ENCODE results near the gene BTD. TPM values are rescaled to one million over a fixed set of nuclear protein-coding genes. Genes with fewer than 3 reads are reported as not detected.
A peak's percentile ranks its signal among the peaks of the same experiment; 100 is the strongest.

BTD gene
- total RNA-seq, 1 experiment from 2014 or later: 21.9 TPM

- H3K9me3 ChIP-seq (replicated peaks): peaks cover 6% of the 10 kb centered on the region; the same call in 1 of the 2 replicates
These were observed 51.8 kb downstream of the BTD start for GRCh38 chr3:15653321-15653720.

GRCh38 chr3:15654127-15654526, 52.6 kb downstream of the BTD start:
- peaks cover 8% of the 10 kb centered on the region for H3K4me1 ChIP-seq (replicated peaks)
- H3K27ac ChIP-seq: no peak overlapping the region

More at GRCh38 chr3:15653321-15653720, 51.8 kb downstream of the BTD start:
- Histone ChIP-seq H3K27ac (no peak overlapping the region), H3K36me3 (no peaks in the 10 kb centered on the region), H3K4me1 (replicated peaks) (peaks cover 16% of the 10 kb centered on the region), H3K4me3 (no peak overlapping the region), H3K27me3 (replicated peaks) (no peaks in the 10 kb centered on the region)
- no peak for DNase-seq (ENCODE audit: low read depth in 1 of 2, low spot score in 2 of 2)

GRCh38 chr3:15654891-15655290, 53.3 kb downstream of the BTD start:
- no peaks in the 10 kb centered on the region for H3K36me3 ChIP-seq

More at GRCh38 chr3:15654127-15654526, 52.6 kb downstream of the BTD start:
- Histone ChIP-seq H3K36me3 (no peaks in the 10 kb centered on the region), H3K4me3 (no peak overlapping the region), H3K9me3 (replicated peaks) (peaks cover 6% of the 10 kb centered on the region; the same call in 1 of the 2 replicates), H3K27me3 (replicated peaks) (no peaks in the 10 kb centered on the region)
- DNase-seq (ENCODE audit: low read depth in 1 of 2, low spot score in 2 of 2): no peak

GRCh38 chr3:15656342-15656741, 54.8 kb downstream of the BTD start:
- Histone ChIP-seq H3K27ac (no peak overlapping the region), H3K4me1 (replicated peaks) (peaks cover 7% of the 10 kb centered on the region; the same call in 1 of the 2 replicates), H3K27me3 (replicated peaks) (no peaks in the 10 kb centered on the region), H3K9me3 (replicated peaks) (peaks cover 6% of the 10 kb centered on the region; the same call in 1 of the 2 replicates), H3K4me3 (no peak overlapping the region), H3K36me3 (no peaks in the 10 kb centered on the region)
- DNase-seq (ENCODE audit: low read depth in 1 of 2, low spot score in 2 of 2): no peak

More at GRCh38 chr3:15654891-15655290, 53.3 kb downstream of the BTD start:
- H3K27me3 ChIP-seq (replicated peaks): no peaks in the 10 kb centered on the region
- H3K4me3 ChIP-seq: no peak overlapping the region
- H3K9me3 ChIP-seq (replicated peaks): peaks cover 6% of the 10 kb centered on the region; the same call in 1 of the 2 replicates
- H3K27ac ChIP-seq: 0 out of 2 replicates have a peak overlapping the region, but pooled peaks have one; percentile 11
- H3K4me1 ChIP-seq (replicated peaks): peaks cover 7% of the 10 kb centered on the region; the same call in 1 of the 2 replicates
- peak in 1 of 2 experiments; percentile 32 for DNase-seq (ENCODE audit: low read depth in 1 of 2, low spot score in 2 of 2)

GRCh38 chr3:15657016-15657415, 55.5 kb downstream of the BTD start:
- Histone ChIP-seq H3K4me1 (replicated peaks) (peaks cover 7% of the 10 kb centered on the region; the same call in 1 of the 2 replicates), H3K9me3 (replicated peaks) (peaks cover 6% of the 10 kb centered on the region; the same call in 1 of the 2 replicates), H3K36me3 (no peaks in the 10 kb centered on the region), H3K27me3 (replicated peaks) (no peaks in the 10 kb centered on the region), H3K4me3 (no peak overlapping the region), H3K27ac (no peak overlapping the region)
- DNase-seq (ENCODE audit: low read depth in 1 of 2, low spot score in 2 of 2): no peak

- H3K4me1 ChIP-seq (replicated peaks): 0 out of 2 replicates have a peak, but pooled peaks cover 4% of the 10 kb centered on the region
- H3K36me3 ChIP-seq: no peaks in the 10 kb centered on the region
- no peaks in the 10 kb centered on the region for H3K27me3 ChIP-seq (replicated peaks)
- H3K9me3 ChIP-seq (replicated peaks): peaks cover 6% of the 10 kb centered on the region; the same call in 1 of the 2 replicates
- no peak overlapping the region for H3K4me3 ChIP-seq
- DNase-seq (ENCODE audit: low read depth in 1 of 2, low spot score in 2 of 2): no peak
- no peak overlapping the region for H3K27ac ChIP-seq
These were observed 57.9 kb downstream of the BTD start for GRCh38 chr3:15659254-15659975.

- H3K27ac ChIP-seq: no peak overlapping the region
- no peaks in the 10 kb centered on the region for H3K4me1 ChIP-seq (replicated peaks)
- H3K9me3 ChIP-seq (replicated peaks): peaks cover 6% of the 10 kb centered on the region; the same call in 1 of the 2 replicates
- no peaks in the 10 kb centered on the region for H3K36me3 ChIP-seq
- DNase-seq (ENCODE audit: low read depth in 1 of 2, low spot score in 2 of 2): no peak
- no peaks in the 10 kb centered on the region for H3K27me3 ChIP-seq (replicated peaks)
- H3K4me3 ChIP-seq: no peak overlapping the region
These were observed 58.8 kb downstream of the BTD start for GRCh38 chr3:15660055-15660935.

- no peak overlapping the region for H3K27ac ChIP-seq
- H3K36me3 ChIP-seq: peaks cover 20% of the 10 kb centered on the region
- no peaks in the 10 kb centered on the region for H3K4me1 ChIP-seq (replicated peaks)
- H3K27me3 ChIP-seq (replicated peaks): no peaks in the 10 kb centered on the region
- no peak overlapping the region for H3K4me3 ChIP-seq
- no peak for DNase-seq (ENCODE audit: low read depth in 1 of 2, low spot score in 2 of 2)
- no peaks in the 10 kb centered on the region for H3K9me3 ChIP-seq (replicated peaks)
These were observed 62.6 kb downstream of the BTD start for GRCh38 chr3:15664144-15664543.

- no peak for DNase-seq (ENCODE audit: low read depth in 1 of 2, low spot score in 2 of 2)
- no peaks in the 10 kb centered on the region for H3K4me1 ChIP-seq (replicated peaks)
- no peaks in the 10 kb centered on the region for H3K27me3 ChIP-seq (replicated peaks)
- no peak overlapping the region for H3K4me3 ChIP-seq
- H3K9me3 ChIP-seq (replicated peaks): no peaks in the 10 kb centered on the region
- H3K27ac ChIP-seq: no peak overlapping the region
- peaks cover 34% of the 10 kb centered on the region for H3K36me3 ChIP-seq
These were observed 64.1 kb downstream of the BTD start for GRCh38 chr3:15665510-15666150.

GRCh38 chr3:15666277-15666676, 64.7 kb downstream of the BTD start:
- no peak overlapping the region for H3K27ac ChIP-seq

GRCh38 chr3:15667484-15667883, 65.9 kb downstream of the BTD start:
- DNase-seq (ENCODE audit: low read depth in 1 of 2, low spot score in 2 of 2): no peak
- H3K27me3 ChIP-seq (replicated peaks): no peaks in the 10 kb centered on the region
- H3K9me3 ChIP-seq (replicated peaks): no peaks in the 10 kb centered on the region
- no peaks in the 10 kb centered on the region for H3K4me1 ChIP-seq (replicated peaks)
- no peak overlapping the region for H3K27ac ChIP-seq
- no peak overlapping the region for H3K4me3 ChIP-seq
- peaks cover 52% of the 10 kb centered on the region for H3K36me3 ChIP-seq

More at GRCh38 chr3:15666277-15666676, 64.7 kb downstream of the BTD start:
- Histone ChIP-seq H3K36me3 (peaks cover 40% of the 10 kb centered on the region), H3K27me3 (replicated peaks) (no peaks in the 10 kb centered on the region), H3K4me1 (replicated peaks) (no peaks in the 10 kb centered on the region), H3K4me3 (no peak overlapping the region), H3K9me3 (replicated peaks) (no peaks in the 10 kb centered on the region)
- no peak for DNase-seq (ENCODE audit: low read depth in 1 of 2, low spot score in 2 of 2)

GRCh38 chr3:15673536-15673935, 72.0 kb downstream of the BTD start:
- H3K9me3 ChIP-seq (replicated peaks): no peaks in the 10 kb centered on the region
- H3K4me1 ChIP-seq (replicated peaks): no peaks in the 10 kb centered on the region
- no peak overlapping the region for H3K27ac ChIP-seq
- no peak for DNase-seq (ENCODE audit: low read depth in 1 of 2, low spot score in 2 of 2)
- H3K27me3 ChIP-seq (replicated peaks): no peaks in the 10 kb centered on the region
- peaks cover 97% of the 10 kb centered on the region for H3K36me3 ChIP-seq
- H3K4me3 ChIP-seq: no peak overlapping the region

GRCh38 chr3:15676259-15676658, 74.7 kb downstream of the BTD start:
- H3K4me1 ChIP-seq (replicated peaks): no peaks in the 10 kb centered on the region
- no peak for DNase-seq (ENCODE audit: low read depth in 1 of 2, low spot score in 2 of 2)
- H3K27ac ChIP-seq: no peak overlapping the region
- H3K36me3 ChIP-seq: peaks cover 93% of the 10 kb centered on the region
- no peak overlapping the region for H3K4me3 ChIP-seq
- no peaks in the 10 kb centered on the region for H3K9me3 ChIP-seq (replicated peaks)
- no peaks in the 10 kb centered on the region for H3K27me3 ChIP-seq (replicated peaks)

All from SJSA1 (cell line).